Measurements from ENCODE around the gene RAB27B.

RAB27B gene

GRCh38 chr18:54899500-54899899 lies 71.2 kb downstream of the RAB27B start:
- TF ChIP-seq ZNF274 (IDR thresholded peaks at IDR 0.05; ENCODE audit: low read depth, low read length) = no peak
- H3K4me3 ChIP-seq (ENCODE audit: low read length) = no peak overlapping the region

- no peak for TF ChIP-seq ZNF274 (IDR thresholded peaks at IDR 0.05; ENCODE audit: low read depth, low read length)
- H3K4me3 ChIP-seq (ENCODE audit: low read length) = no peak overlapping the region
Observed at GRCh38 chr18:54900290-54900689, 72.0 kb downstream of the RAB27B start.

GRCh38 chr18:54904581-54904980 lies 76.3 kb downstream of the RAB27B start:
- no peak for TF ChIP-seq ZNF274 (IDR thresholded peaks at IDR 0.05; ENCODE audit: low read depth, low read length)
- no peak overlapping the region for H3K4me3 ChIP-seq (ENCODE audit: low read length)

DNA sequence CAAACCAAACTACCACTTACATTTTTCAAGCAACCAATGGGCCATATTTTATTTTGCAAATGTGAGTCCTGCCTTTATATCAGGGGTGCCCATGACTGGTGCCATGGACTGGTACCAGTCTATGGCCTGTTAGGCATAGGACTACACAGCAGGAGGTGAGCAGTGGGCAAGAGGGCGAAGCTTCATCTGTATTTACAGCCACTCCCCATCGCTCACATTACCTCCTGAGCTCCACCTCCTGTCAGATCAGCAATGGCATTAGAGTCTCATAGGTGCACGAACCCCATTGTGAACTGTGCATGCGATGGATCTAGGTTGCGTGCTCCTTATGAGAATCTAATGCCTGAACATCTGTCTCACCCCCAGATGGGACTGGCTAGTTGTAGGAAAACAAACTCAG lies 77.4 kb downstream of the RAB27B start:
- TF ChIP-seq ZNF274 (IDR thresholded peaks at IDR 0.05; ENCODE audit: low read depth, low read length) = no peak
- H3K4me3 ChIP-seq (ENCODE audit: low read length) = no peak overlapping the region

GRCh38 chr18:54906331-54907185 lies 78.3 kb downstream of the RAB27B start:
- no peak for TF ChIP-seq ZNF274 (IDR thresholded peaks at IDR 0.05; ENCODE audit: low read depth, low read length)
- no peak overlapping the region for H3K4me3 ChIP-seq (ENCODE audit: low read length)

GRCh38 chr18:54909538-54909937 lies 81.3 kb downstream of the RAB27B start:
- TF ChIP-seq ZNF274 (IDR thresholded peaks at IDR 0.05; ENCODE audit: low read depth, low read length) = no peak
- H3K4me3 ChIP-seq (ENCODE audit: low read length) = no peak overlapping the region

DNA sequence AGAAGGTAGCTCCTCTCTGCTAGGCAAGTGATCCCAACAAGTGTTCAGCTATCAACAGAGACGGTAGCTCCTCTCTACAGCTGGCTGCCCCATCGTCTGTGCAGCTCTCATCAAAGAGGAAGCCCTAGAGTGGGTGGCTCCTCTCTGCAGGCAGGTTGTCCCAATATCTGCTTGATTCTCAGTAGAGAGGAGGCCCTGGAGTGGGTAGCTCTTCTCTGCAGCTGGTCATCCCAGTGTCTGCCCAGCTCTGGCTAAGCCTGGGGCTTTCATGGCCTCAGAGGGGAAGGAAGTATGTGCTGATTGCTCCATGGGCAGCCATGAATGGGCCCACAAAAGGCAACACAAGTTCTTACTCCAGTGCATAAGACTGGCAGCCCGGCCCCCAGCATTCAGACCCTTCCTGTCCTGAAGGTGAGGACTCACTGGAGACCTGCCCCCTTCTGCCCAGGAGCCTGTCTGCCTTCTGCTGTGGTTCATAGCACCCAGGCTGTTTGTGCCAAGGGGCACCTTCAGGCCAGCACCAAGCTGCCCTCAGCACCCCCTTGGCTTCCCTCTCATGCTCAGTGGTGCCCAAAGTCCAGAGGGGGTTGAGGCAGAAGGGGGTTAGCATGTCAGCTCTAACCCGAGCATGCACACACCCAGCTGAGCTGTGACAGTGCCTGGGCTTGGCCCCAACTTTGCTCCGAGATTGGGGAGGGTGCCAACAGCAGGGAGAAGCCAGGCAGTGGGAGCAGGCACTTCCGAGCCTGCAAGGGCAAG lies 82.1 kb downstream of the RAB27B start:
- TF ChIP-seq ZNF274 (IDR thresholded peaks at IDR 0.05; ENCODE audit: low read depth, low read length) = no peak
- H3K4me3 ChIP-seq (ENCODE audit: low read length) = no peak overlapping the region

DNA sequence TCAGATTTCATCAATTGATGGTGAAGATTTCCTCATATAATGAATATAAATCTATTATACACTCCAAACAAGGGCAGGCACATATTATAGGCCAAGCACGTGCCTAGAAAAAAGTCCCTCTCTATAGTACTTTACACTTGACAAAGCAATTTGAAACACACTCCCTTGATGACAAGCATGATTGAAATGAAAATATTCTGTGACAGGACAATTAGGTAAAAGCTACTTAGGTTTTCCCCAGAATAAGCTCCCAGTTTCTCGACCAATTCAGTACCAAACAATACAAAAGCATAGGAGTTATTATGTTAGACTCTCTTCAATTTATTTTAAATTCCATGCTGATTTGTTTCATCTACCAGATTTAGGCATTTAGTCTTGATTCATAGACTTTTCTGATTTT lies 83.3 kb downstream of the RAB27B start:
- TF ChIP-seq ZNF274 (IDR thresholded peaks at IDR 0.05; ENCODE audit: low read depth, low read length) = no peak
- H3K4me3 ChIP-seq (ENCODE audit: low read length) = no peak overlapping the region

GRCh38 chr18:54914816-54915215 lies 86.5 kb downstream of the RAB27B start:
- no peak overlapping the region for H3K4me3 ChIP-seq (ENCODE audit: low read length)
- TF ChIP-seq ZNF274 (IDR thresholded peaks at IDR 0.05; ENCODE audit: low read depth, low read length) = no peak

DNA sequence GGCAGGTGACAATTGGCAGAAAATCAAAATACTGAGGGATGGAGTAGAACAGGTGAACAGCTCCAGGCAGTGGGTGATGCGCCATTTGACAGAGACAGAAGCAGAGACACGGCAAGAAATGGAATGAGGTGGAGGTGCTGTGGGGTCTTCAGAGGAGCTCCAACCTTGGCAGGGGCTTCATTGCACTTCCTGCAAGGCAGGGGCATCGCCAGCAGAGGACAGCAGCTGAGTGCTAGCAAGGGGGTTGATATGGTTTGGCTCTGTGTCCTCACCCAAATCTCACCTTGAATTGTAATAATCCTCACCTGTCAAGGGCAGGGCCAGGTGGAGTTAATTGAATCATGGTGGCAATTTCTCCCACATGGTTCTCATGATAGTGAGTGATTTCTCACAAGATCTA lies 88.2 kb downstream of the RAB27B start:
- no peak for TF ChIP-seq ZNF274 (IDR thresholded peaks at IDR 0.05; ENCODE audit: low read depth, low read length)
- H3K4me3 ChIP-seq (ENCODE audit: low read length) = no peak overlapping the region

- H3K4me3 ChIP-seq (ENCODE audit: low read length) = no peak overlapping the region
- TF ChIP-seq ZNF274 (IDR thresholded peaks at IDR 0.05; ENCODE audit: low read depth, low read length) = no peak
Observed at GRCh38 chr18:54918060-54918459, 89.8 kb downstream of the RAB27B start.

DNA sequence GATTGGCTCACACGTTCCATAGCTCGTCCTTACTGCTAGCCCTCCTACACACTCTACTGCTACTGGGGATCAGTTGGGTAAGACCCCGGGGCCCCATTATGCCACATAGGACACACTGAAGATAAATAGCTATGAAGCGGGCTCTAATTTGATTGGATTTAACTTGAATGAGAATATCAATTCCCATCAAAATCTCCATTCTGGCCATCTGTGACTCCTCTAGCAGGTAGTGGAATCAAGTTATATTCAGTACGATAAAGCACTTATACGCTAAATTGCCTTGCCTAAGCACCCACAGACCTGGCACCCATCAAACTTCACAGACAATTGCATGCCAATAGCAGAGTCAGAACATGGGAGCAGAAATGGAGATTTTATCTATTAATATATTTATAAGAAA lies 91.1 kb downstream of the RAB27B start:
- TF ChIP-seq ZNF274 (IDR thresholded peaks at IDR 0.05; ENCODE audit: low read depth, low read length) = no peak
- H3K4me3 ChIP-seq (ENCODE audit: low read length) = no peak overlapping the region

- H3K4me3 ChIP-seq (ENCODE audit: low read length) = no peak overlapping the region
Observed at GRCh38 chr18:54923339-54923956, 95.2 kb downstream of the RAB27B start.

DNA sequence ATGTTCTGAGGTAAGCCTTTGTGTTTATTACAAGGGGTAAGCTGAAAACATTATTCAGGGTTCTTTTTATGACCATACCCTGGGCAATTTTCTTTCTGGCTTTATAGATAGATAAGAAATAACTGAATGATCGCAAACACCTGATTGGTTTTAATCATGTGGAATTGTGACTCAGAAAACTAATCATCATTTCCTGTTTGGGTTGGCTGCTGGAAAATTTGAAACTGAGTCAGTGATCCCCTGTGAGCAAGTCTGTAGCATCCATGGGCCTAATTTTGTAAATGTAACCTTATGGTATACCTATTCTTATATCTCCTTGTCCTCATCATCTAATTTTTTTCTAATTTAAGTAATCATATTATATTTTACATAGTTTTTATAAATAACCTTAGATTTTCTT lies 96.7 kb downstream of the RAB27B start:
- no peak overlapping the region for H3K4me3 ChIP-seq (ENCODE audit: low read length)
- TF ChIP-seq ZNF274 (IDR thresholded peaks at IDR 0.05; ENCODE audit: low read depth, low read length) = no peak

More at GRCh38 chr18:54923339-54923956, 95.2 kb downstream of the RAB27B start:
- TF ChIP-seq ZNF274 (IDR thresholded peaks at IDR 0.05; ENCODE audit: low read depth, low read length) = no peak
